Activated CD4-positive, alpha-beta T cell treated with anti-CD3 and anti-CD28 coated beads for 4 hours (primary cell): ENCODE measurements around the gene SAMD4A.
"Not testable (repeated sequence)": the region's sequence is repeated elsewhere in the genome, so short reads cannot be mapped to it uniquely, and the experiment has no call there.

ENCODE experiments used
- DNase-seq, 2 donors: peaks; one replicate each; pipeline ENCODE4 v3.0.0-alpha.2; 2020

The SAMD4A gene

DNA sequence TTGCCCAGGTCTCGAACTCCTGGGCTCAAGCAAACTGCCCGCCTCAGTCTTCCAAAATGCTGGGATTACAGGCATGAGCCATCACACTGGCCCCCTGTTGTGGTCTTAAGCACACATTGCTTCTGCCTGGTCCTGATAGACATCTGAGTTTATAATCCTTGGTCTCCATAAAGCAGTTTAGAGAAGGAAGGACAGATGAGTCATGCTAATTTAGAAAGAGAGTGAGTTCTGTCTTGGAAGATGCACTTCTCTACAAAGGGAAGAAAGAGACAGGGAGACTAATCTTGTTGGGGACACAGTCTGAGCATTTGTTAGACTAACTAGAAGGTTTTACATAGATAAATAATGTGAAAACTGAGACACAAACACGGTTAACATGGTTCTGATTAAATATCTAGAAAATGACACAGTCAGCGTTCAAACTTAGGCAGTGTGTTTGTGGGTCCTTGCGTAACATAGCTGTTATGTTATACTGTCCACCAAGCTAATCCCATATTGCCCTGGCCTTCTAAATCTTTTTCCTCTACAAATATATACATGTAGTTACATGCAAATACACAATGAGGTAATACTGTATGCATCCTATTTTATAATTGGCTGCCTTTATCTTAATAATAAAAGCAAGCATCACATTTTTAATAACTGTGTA lies 31.0 kb downstream of the SAMD4A start:
- no peak for DNase-seq

DNA sequence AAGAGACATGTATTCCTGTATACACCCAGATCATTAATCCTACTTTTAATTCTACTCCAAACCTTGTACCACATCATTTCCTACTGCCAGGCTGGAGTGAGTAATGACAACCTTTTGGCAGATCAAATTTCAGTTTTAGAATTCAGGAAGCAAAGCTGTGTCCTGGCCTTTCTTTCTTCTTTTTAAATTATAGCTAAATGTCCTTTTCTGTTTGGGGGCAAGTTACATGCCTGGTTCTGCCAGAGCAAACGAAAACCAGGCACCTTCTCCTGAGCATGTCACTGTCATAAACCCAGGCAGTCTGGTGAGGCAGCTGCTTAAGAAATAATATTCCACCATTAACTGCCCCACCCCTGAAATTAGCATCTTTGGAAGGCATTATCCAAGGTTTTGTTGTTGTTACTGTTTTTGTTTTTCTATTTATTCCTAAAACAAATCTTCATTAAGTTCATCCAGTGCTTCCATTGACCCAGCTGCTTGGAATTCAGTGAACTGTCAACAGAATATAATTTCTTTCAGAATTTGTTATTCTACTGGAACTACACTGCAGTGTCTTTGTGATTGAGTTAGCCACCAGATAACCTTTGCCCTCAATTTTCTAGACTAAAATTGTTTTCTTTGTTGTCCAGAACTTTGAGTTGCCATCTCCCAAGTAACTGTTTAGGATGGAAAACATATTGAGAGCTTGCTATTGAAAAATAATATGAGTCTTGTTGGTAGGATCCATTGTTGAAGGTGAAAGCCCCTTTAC lies 33.2 kb downstream of the SAMD4A start:
- DNase-seq, result no peak

DNA sequence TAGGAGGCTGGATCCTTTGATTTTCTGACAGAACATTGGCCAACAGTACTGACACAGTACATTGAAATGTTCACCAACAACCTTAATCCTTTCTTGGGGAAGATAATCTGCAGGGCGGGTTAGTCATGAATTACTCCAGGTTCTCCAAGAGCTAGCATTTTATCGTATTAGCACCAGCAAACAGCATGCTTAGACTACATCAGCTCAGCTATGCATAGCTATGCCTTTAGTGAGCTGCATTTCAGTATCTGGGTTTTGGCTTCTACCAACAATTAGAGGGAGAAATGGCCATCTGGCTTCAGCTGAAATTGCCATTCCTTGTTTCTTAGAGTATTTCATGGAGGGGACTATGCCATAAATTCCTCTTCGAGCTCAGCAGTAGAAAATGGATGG lies 33.8 kb downstream of the SAMD4A start:
- no peak for DNase-seq

DNA sequence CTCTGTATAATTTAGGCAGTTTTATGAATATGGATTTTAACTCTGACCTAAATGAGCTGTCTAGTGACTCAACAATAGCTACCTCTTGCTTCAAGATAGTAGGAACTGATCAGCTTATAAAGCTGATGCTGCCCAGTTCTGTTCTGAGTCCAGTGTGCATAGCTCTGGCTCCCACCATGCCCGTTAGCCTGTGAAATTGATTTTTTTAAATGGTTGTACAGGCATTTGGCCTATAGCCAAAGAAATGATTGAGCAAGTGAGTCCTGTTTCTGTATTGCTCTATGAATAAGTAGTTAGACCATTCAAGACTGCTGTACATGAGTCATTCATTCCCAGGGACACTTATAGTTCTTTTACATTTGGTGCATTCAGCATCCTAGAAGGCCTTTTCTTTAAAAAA lies 36.4 kb downstream of the SAMD4A start:
- no peak for DNase-seq

DNA sequence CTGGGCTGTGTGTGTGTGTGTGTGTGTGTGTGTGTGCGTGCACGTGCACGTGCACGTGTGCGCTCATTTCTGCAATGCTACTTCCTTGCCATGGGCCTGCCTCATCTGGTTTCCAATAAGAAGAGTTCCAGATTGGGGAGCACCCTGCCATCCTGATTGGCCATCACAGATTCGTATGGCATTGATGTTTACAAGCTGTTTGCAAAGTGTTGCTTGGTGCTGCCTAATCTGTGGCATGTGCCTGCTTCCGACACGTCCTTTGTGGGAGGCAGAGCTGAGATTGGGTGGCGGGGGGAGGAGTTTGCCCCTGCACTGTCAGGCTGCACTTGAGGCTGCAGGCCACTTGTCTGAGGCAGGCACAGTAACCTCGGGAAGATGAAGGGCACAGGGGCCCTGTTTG lies 39.2 kb downstream of the SAMD4A start:
- no peak for DNase-seq

DNA sequence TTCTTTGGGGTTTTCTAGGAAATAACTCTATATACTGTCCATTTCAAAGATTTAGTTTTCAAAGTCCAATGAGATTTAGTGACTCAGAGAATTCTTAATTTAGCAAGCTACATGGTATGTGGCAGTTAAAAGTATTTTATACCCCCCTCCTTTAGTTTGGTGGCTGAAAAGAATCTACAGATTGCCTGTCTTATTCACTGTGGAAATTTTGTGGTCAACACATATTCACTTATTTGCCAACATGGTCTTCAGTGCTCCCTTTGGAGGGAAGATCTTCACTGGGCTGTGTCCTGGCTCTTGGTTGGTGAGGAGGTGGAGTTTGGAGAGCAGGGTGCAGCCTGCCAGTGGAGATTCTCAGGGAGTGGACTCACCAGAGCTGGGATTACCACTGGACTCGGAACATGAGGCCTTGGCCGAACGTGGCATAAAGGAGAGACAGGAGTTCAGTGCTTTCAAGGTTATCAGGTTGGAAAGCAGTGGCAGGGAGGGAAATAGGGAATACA lies 39.8 kb downstream of the SAMD4A start:
- DNase-seq, result no peak

DNA sequence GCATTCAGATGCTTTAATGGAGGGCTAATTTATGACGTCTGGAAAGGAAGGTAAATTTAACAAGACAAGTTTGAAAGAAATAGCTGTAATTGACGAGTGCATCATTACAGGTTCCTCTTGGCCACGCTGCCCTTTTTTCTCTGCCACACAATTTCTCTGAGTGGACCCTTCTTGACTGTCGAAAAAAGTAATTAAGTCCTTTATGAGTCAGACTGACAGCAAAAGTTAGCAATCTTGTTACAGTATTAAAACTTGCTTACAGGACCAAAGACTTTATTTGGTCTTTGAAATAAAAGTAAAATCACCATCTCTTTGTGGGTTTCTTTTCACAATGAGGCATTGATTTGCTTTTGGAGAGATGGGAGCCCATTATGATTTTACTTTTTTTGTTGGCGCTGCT lies 42.6 kb downstream of the SAMD4A start:
- no peak for DNase-seq

DNA sequence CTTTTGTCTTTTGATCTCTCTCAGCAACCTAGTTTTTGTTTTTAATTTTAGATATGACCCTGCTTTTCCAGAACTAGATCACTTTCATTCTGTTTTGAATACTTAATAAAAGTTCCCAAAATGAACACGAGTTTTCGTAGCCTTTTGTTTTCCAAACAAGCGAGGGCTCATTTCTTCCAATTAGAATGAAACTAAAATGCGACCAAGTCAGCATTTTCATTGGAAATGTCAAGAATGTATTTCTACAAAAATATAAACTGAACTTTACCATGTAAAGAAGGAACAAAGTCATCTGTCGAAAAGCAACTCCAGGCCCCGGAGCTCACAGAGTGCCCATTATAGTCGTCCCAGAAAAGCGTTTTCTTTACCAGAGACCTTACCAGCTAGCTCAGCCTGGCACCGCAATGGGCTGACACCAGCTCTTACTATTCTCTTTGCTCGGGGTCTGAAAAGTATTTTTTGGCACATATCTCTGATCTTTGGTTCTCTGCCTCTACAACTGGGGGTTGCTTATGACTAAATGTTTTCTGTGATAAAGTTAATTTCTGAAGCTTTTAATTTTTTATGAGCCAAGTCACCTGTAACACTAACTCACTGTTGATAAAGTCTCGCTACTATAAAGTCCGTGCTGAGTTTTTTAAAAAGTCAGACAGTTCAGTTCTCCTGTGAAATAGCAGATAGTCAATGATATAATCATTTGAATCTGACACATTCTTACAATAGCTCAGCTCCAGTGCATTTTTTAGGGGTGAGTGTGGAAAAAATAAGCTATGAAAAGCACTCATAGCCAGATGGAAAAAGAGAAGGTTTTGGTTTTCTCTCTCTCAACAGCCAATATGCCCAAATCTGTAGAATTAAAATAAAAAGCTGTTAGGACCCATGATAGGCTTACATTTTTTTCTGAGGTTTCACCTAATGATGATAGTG lies 43.4 kb downstream of the SAMD4A start:
- no peak for DNase-seq

DNA sequence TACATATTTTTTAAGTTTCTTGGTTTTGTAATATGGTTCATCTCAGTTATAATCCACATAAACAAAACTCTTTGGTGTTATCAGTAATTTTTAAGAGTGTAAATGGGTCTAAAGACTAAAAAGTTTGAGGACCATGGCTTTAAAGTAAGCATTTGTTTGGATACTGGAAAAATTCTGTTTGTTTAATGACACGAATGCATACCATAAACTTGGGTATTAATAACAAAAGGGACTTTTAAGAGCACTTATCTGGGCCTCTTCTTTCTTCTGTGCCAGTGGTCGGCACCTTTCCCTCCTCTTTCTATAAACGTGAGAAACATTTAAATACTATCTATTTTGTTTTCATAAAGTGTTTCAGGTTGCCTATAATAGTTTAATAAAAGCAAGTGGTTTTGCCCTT lies 47.4 kb downstream of the SAMD4A start:
- DNase-seq, result no peak

DNA sequence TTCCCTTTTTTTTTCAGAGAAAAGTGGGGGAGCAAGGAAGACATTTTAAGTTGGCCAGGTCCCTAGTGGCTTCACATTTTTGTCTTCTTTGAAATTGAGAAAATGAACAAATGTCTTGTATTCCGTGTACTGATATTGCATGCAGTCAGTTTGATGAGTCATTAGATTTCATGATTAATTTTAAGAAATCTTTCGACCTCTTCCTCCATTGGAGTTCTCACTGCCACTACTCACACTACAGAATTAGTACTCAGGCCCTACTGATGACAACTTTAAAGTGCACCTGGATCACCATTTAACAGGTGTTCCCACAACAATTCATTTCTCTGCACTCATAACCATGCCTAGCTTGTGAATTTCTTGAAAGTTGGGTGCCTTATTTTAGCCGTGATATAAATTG lies 50.5 kb downstream of the SAMD4A start:
- DNase-seq, result no peak

DNA sequence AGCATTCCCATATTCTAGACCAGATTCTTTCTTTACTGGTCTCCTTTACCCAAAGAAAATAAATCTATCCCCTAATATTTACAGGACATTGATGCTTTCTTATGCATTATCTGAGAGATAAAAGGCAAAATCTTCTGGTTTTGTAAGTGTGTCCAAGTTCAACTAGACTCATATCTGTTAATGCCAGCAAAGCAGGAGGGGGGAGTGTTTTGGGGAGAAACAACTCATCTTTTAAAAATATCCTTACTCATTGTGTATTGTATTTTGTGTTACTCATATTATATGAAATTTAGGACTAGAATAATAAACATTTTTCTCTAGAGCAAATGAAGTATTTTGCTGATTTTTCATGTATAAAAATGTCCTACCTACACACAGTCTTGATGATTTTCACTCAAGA lies 54.8 kb downstream of the SAMD4A start:
- no peak for DNase-seq

DNA sequence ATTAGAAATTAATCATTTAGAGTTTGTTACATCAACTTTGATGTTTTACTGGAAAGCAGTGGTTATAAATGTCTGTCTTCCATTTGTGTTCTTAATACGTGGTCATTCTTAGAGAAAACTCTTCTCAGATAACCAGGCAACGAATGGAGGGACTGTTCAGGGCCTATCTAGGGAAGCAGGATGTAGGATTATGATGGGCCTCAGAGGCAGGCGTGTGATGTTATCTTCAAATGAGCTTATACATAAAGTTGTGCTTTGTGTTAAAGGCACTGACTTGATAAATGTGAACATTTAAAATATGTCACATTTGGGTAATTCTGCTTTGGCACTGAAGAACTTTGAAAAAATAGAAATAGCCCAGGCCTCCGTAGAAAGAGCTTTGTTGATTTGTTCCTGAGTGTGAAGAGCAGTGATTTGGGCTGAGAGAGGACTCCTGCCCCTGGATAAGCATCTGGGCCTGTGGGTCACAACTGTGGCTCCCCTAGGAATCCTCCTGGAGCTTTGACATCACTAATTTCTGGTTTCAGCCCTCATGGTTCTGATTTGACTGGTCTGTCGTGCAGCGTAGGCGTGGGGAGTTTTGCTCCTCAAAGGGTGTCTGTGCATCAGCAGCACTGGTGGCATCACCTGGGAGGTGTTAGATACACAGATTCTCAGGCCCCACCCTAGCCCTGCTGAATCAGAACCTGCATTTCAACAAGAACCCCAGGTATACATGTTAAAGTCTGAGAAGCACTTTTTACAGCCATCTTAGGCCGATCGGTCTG lies 55.4 kb downstream of the SAMD4A start:
- DNase-seq, result peak; percentile 36 to 46

DNA sequence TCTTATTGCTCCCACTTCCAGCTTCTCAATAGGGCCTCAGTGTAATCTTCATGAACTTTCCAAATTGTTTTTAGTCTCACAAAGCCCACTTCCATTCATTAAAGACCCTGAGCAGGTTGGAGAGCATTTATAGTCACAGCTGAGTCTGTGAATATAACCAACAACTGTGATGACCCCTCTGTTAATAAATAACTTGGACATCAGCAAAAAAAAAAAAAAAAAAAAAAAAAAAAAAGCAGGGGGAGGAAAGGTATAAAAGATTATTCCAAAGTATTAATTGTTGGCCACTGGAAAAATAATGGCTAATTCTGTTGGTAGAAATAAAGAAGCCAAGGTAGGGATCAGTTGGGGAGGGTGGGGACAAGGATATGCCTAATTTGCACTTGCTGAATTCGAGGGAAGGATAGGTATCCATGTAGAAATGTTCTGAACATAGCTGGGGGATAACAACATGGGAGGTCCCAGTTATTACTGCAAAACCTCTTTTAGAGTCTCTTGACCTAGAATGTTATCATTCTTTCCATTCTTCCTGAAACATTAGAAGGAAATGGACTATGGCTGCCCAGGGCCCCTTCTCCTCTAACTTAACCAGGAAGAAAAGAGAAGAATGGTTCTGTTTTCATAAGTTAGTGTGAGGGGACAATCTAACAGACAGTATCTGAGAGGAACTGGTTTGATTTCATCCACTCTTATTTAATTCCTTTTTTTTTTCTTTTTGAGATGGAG lies 56.5 kb downstream of the SAMD4A start:
- no peak for DNase-seq

DNA sequence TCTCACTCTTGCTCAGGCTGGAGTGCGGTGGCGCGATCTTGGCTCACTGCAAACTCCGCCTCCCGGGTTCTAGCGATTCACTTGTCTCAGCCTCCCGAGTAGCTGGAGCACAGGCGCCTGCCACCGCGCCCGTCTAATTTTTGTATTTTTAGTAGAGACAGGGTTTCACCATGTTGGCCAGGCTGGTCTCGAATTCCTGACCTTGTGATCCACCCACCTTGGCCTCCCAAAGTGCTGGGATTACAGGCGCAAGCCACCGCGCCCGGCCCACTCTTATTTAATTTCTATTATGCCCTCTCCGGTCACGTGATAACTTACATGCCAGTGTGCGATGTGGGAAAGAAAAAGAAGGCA lies 57.1 kb downstream of the SAMD4A start:
- not testable (repeated sequence) for DNase-seq

DNA sequence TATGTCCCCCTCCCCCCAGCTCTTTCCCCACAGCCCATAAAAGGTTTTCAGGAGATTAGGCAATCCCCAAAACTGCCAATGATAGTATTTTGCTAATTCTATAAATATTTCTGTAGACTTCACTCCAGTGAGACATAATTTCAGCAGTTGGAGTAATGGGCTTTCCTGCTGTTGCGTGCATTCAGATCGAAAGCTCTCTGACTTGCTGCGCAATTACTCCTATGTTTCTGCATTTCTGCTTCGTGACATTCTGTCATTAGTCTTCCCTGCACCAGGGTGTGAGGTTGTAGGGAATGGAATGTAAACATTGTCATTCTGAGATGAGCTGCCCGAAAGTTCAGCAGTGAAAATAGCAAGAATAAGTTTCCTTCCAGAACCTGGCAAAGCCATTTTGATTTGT lies 58.2 kb downstream of the SAMD4A start:
- no peak for DNase-seq

DNA sequence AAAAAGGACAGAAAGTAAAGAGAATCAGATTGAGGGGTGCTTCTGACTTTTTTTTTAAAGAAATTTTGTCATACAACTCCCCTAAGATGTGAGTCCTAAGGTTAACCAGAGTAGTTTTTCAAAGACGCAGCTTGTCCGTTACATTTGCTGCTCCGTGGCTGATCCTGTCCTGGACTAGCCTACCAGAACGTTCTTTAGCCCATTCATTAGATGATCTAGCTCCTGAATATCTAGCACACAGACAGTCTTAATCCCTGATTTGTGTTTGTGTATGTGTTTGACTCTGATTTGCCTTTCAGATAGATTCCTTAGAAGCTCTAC lies 60.3 kb downstream of the SAMD4A start:
- no peak for DNase-seq

DNA sequence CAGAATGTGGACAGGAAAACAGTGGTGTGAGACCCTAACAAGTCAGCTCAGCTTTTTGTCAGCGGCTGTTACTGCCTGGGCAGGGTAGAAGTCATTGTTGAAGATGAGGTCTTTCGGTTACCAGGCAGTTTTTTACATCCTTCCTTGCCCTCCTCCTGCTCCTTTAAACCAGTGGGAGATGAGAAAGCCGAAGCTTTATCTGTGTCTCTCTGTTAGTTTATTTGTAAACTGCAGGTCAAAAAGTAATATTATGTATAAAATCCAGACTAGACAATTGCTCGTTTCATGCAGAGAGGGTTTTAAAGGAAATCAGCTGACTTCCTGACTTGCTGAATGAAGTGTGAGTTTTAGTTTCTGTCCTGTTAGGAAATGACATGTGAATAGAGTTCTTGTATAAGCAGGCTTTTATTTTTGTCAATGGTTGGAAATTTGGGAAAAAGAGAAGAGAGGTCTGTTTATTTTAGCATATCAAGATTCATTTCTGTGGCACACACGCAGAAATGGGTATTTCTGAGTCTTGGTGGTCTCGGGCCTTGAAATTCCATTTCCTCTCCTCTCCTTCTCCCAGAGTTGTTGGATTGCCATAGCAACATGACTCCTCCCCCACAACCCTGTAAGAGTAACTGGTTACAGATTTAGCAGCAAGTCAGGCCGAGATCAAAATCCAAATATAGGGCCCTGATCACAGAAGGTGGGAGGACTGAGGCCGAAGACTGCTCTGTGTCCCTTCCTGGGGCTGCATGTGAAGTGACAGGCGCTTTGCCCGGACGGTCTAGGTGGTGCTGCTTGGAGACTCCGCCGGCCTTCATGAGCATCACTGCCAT lies 60.8 kb downstream of the SAMD4A start:
- DNase-seq, result peak; percentile 42 to 48

DNA sequence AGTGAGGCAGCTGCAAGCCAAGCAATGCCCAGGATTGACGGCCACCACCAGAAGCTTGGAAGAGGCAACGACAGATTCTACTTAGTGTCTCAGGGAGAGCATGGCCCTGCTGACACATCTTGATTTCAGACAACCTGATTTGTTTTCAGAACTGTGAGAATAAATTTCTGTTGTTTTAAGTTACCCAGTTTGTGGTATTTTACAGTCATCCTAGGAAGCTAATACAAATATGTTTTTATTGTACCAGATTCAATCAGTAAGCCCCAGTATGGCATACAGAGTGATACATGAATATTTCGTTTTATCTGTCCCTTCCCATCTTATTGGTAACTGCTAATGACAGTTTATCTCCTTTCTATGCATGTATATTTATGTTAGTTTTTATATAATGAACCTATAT lies 62.3 kb downstream of the SAMD4A start:
- DNase-seq, result no peak

DNA sequence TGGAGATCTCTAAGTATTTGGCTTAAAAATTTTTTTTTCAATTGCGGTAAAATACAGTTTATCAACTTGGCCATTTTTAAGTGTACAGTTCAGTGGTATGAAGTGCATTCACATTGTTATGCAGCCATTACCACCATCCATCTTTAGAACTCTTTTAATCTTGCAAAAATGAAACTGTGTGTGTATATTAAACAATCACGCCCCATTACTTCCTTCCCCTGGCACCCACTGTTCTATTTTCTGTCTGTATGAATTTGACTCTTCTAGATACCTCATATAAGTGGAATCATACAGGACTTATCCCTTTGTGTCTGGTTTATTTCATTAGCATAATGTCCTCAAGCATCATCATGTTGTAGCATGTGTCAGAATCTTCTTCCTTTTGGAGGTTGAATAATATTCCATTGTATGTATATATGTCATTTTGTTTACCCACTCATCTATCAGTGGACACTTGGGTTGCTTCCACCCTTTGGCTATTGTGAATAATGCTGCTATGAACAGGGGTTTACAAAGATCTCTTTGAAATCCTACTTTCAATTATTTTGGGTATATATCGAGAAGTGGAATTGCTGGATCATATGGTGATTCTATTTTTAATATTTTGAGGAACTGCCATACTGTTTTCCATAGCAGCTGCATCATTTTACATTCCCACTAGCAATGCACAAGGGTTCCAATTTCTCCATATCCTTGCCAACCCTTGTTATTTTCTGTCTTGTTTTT lies 62.9 kb downstream of the SAMD4A start:
- DNase-seq, result no peak

DNA sequence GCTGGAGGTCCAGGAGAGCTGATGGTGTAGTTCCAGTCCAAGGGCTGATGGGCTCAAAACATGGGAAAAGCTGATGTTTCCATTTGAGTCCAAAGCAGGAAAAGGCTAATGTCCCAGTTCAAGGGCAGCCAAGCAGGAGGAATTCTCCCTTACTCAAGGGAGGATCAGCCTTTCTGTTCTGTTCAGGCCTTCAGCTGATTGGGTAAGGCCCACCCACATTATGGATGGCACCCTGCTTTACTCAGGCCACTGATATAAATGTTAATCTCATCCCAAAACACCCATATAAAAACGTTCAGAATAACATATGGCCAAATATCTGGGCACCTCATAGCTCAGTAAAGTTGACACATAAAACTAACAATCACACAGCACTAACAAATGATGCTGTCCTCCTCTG lies 64.1 kb downstream of the SAMD4A start:
- no peak for DNase-seq

DNA sequence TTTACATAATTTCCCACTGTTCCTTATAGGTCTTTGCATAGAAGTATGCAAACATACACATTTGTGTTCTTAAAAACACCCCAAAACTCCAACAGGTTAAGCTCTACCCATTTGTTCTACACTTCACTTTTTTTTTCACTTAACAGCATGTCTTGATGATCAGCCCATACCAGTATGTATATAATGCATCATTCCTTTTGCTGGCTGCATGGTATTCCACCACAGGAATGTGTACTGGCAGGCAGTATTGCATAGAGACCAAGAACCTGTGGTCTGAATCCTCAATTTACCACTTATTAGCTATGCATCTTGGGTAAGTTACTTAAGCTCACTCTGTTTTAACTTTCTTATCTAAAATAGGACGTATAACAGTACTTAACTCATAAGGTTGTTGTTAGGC lies 65.5 kb downstream of the SAMD4A start:
- DNase-seq, result no peak
